HepG2 (cell line): ENCODE data around the gene FAM169A. TPM values are rescaled to one million over a fixed set of nuclear protein-coding genes. Genes with fewer than 3 reads are reported as not detected.
A peak's percentile ranks its signal among the peaks of the same experiment; 100 is the strongest.

Experiments
- ADNP ChIP-seq: sonication (generic); formaldehyde crosslinking; IDR thresholded peaks from 2 replicates; pipeline ENCODE4 v1.4.0; 2020; ENCODE audit warnings: missing genetic modification reagents
- AGO2 ChIP-seq: fragments of 200-400 bp; formaldehyde crosslinking; optimal IDR thresholded peaks from 2 replicates; pipeline ENCODE3; 2017; ENCODE audit warnings: mild to moderate bottlenecking, low read depth, low read length, moderate library complexity
- BRF2 ChIP-seq: sonication (generic); formaldehyde crosslinking; IDR thresholded peaks from 2 replicates; pipeline ENCODE4 v1.8.1; 2022; ENCODE audit warnings: mild to moderate bottlenecking, missing genetic modification reagents
- CHD2 ChIP-seq: IDR thresholded peaks from 2 replicates; pipeline ENCODE4 v1.6.1; 2011; ENCODE audit warnings: low read depth, low read length, improper control_type of control experiment
- EP300 ChIP-seq, 3 experiments: sonication (generic) in 1 of 3; formaldehyde crosslinking in 1 of 3; IDR thresholded peaks; 2 replicates each; pipeline versions ENCODE4 v1.5.1 to v1.6.1; 2011 to 2020; ENCODE audit warnings: low read depth in 2 of 3, low read length in 2 of 3, borderline replicate concordance in 1 of 3, improper control_type of control experiment in 1 of 3, mild to moderate bottlenecking in 1 of 3, missing genetic modification reagents in 1 of 3, moderate library complexity in 1 of 3
- FOXC1 ChIP-seq: sonication (generic); formaldehyde crosslinking; IDR thresholded peaks from 2 replicates; pipeline ENCODE4 v1.8.0; 2022; ENCODE audit warnings: mild to moderate bottlenecking, missing genetic modification reagents, borderline replicate concordance
- HMG20B ChIP-seq: conservative IDR thresholded peaks from 2 replicates; pipeline ENCODE4 v1.6.1; 2016; ENCODE audit warnings: missing genetic modification reagents, missing compliant biosample characterization
- MED13 ChIP-seq: sonication (generic); formaldehyde crosslinking; IDR thresholded peaks from 2 replicates; pipeline ENCODE4 v1.5.0; 2020; ENCODE audit warnings: missing genetic modification reagents
- MEF2D ChIP-seq: sonication (generic); formaldehyde crosslinking; IDR thresholded peaks from 2 replicates; pipeline ENCODE4 v1.5.1; 2020; ENCODE audit warnings: mild to moderate bottlenecking, missing genetic modification reagents
- MLXIP ChIP-seq: sonication (generic); formaldehyde crosslinking; IDR thresholded peaks from 2 replicates; pipeline ENCODE4 v1.9.0; 2021; ENCODE audit warnings: missing genetic modification reagents, borderline replicate concordance
- PATZ1 ChIP-seq: sonication (generic); formaldehyde crosslinking; IDR thresholded peaks from 2 replicates; pipeline ENCODE4 v1.4.0; 2020; ENCODE audit warnings: missing genetic modification reagents
- PCBP1 ChIP-seq: fragments of 200-400 bp; formaldehyde crosslinking; IDR thresholded peaks from 2 replicates; pipeline ENCODE4 v1.6.1; 2017; ENCODE audit warnings: mild to moderate bottlenecking, low read depth, low read length, borderline replicate concordance
- POLR2G ChIP-seq: fragments of 200-400 bp; formaldehyde crosslinking; IDR thresholded peaks from 2 replicates; pipeline ENCODE4 v1.6.1; 2018; ENCODE audit warnings: mild to moderate bottlenecking, low read depth, low read length, moderate library complexity
- SNRNP70 ChIP-seq: fragments of 200-400 bp; formaldehyde crosslinking; IDR thresholded peaks from 2 replicates; pipeline ENCODE4 v1.6.1; 2017; ENCODE audit warnings: mild to moderate bottlenecking, low read depth, low read length, moderate library complexity
- STAT5B ChIP-seq: sonication (generic); formaldehyde crosslinking; IDR thresholded peaks from 2 replicates; pipeline ENCODE4 v1.4.0; 2020; ENCODE audit warnings: missing genetic modification reagents
- ZBTB20 ChIP-seq: sonication (generic); formaldehyde crosslinking; IDR thresholded peaks from 2 replicates; pipeline ENCODE4 v1.8.1; 2023; ENCODE audit warnings: missing genetic modification reagents, low read depth, mild to moderate bottlenecking, borderline replicate concordance
- ZBTB25 ChIP-seq: IDR thresholded peaks from 2 replicates; pipeline ENCODE4 v1.6.1; 2018; ENCODE audit warnings: missing genetic modification reagents
- ZBTB37 ChIP-seq: sonication (generic); formaldehyde crosslinking; IDR thresholded peaks from 2 replicates; pipeline ENCODE4 v1.4.0; 2020; ENCODE audit warnings: mild to moderate bottlenecking, missing genetic modification reagents
- ZFAT ChIP-seq: sonication (generic); formaldehyde crosslinking; conservative IDR thresholded peaks from 2 replicates; pipeline ENCODE4 v1.8.1; 2023; ENCODE audit warnings: missing genetic modification reagents, inconsistent platforms
- ZNF230 ChIP-seq: sonication (generic); formaldehyde crosslinking; IDR thresholded peaks from 2 replicates; pipeline ENCODE4 v1.4.0; 2020; ENCODE audit warnings: mild to moderate bottlenecking, missing genetic modification reagents
- ZNF543 ChIP-seq: sonication (generic); formaldehyde crosslinking; IDR thresholded peaks from 2 replicates; pipeline ENCODE4 v1.4.0; 2020; ENCODE audit warnings: mild to moderate bottlenecking, missing genetic modification reagents
- polyA plus RNA-seq, 8 experiments: library from polyadenylated mRNA; depleted of rRNA in 3 of 8; stranded (reverse) in 7 of 8; unstranded in 1 of 8; fragments of >200 nt; fragmentation: Illumina TruSeq in 4 of 8; extraction: Trizol in 4 of 8; gene quantifications; 2 replicates each; pipeline versions ENCODE4 v1.2.1 to v1.2.3, GENCODE V29; 2011 to 2016; ENCODE audit warnings: low read depth in 4 of 8, missing spikeins in 1 of 8, mixed read lengths in 1 of 8; ENCODE audit not compliant: insufficient read depth in 1 of 8
- total RNA-seq, 5 experiments: library from RNA; depleted of rRNA; stranded (reverse); fragments of >200 nt; fragmentation: Illumina TruSeq; extraction: Trizol; gene quantifications; 2 replicates each; pipeline ENCODE4 v1.2.3, GENCODE V29; 2016; ENCODE audit warnings: low read depth in 1 of 5

The FAM169A gene
- total and polyA plus RNA-seq, 2 of the 13 experiments (the other 11 are each of a cell fraction or from before 2014, with no cell fraction given), result 21.1 to 110 TPM

GRCh38 chr5:74865256-74865803 lies 857 bp downstream of the FAM169A start (continued):
- TF ChIP-seq PATZ1 (CRISPR knock-in tag), result no peak
- no peak for TF ChIP-seq ZBTB37 (CRISPR knock-in tag)
- no peak for TF ChIP-seq ZBTB25 (CRISPR knock-in tag)
- TF ChIP-seq ZNF543 (CRISPR knock-in tag), result no peak
- TF ChIP-seq POLR2G, result peak; percentile 21; the same call in 1 of the 2 replicates
- TF ChIP-seq AGO2, result no peak
- TF ChIP-seq ZFAT (CRISPR knock-in tag), result no peak
- TF ChIP-seq MEF2D (CRISPR knock-in tag), result 0 out of 2 replicates have a peak, but pooled peaks have one; percentile 28
- no peak for TF ChIP-seq SNRNP70
- no peak for TF ChIP-seq ADNP (CRISPR knock-in tag)
- no peak for TF ChIP-seq MED13 (CRISPR knock-in tag)
- no peak for TF ChIP-seq HMG20B
- TF ChIP-seq CHD2, result no peak
- TF ChIP-seq PCBP1, result no peak
- no peak for TF ChIP-seq EP300 (IDR thresholded peaks at IDR 0.05; ENCODE audit: low read depth in 2 of 2, low read length in 2 of 2)
- no peak for TF ChIP-seq EP300 (CRISPR knock-in tag; IDR thresholded peaks at IDR 0.05; ENCODE audit: borderline replicate concordance)
- no peak for TF ChIP-seq BRF2
- peak; percentile 37; the same call in 1 of the 2 replicates for TF ChIP-seq FOXC1 (CRISPR knock-in tag)
- no peak for TF ChIP-seq MLXIP (CRISPR knock-in tag)
- TF ChIP-seq ZNF230, result no peak
- no peak for TF ChIP-seq STAT5B (CRISPR knock-in tag)
- TF ChIP-seq ZBTB20 (CRISPR knock-in tag), result no peak
